Activated B cell treated with CpG ODN at 0.5 μM for 24 hours (primary cell): ENCODE measurements around the gene USP25. TPM values are rescaled to one million over a fixed set of nuclear protein-coding genes. Genes with fewer than 3 reads are reported as not detected.

ENCODE experiments used
- ATAC-seq: fragments of 200-7000 bp; cut with Tn5 transposase; one replicate; pipeline ENCODE4 v1.10.0; 2021; ENCODE audit warnings: low read depth, mild to moderate bottlenecking, moderate library complexity
- CTCF ChIA-PET: fragments of 350-600 bp; sonication (Branson Sonifier 250); formaldehyde crosslinking; loops from one replicate; lab custom pipeline; 2021; ENCODE audit warnings: antibody characterized with exemption; lab: Charles Lee
- POLR2A ChIA-PET: fragments of 350-600 bp; sonication (Branson Sonifier 250); formaldehyde crosslinking; loops from one replicate; lab custom pipeline; 2021; ENCODE audit warnings: antibody characterized with exemption; lab: Charles Lee
- DNase-seq: peaks from one replicate; pipeline ENCODE4 v3.0.0; 2022
- H3K27ac Mint-ChIP-seq: one replicate; pipeline ENCODE4 v1.8.0; 2020; ENCODE audit warnings: mixed read lengths
- H3K27me3 Mint-ChIP-seq: one replicate; pipeline ENCODE4 v1.8.0; 2021; ENCODE audit warnings: mixed read lengths
- H3K36me3 Mint-ChIP-seq: one replicate; pipeline ENCODE4 v1.8.0; 2021; ENCODE audit warnings: low read depth, mixed read lengths
- H3K4me1 Mint-ChIP-seq: one replicate; pipeline ENCODE4 v1.8.0; 2021; ENCODE audit warnings: mixed read lengths
- H3K4me3 Mint-ChIP-seq: one replicate; pipeline ENCODE4 v1.8.0; 2020; ENCODE audit warnings: mild to moderate bottlenecking, mixed read lengths
- H3K9me3 Mint-ChIP-seq: one replicate; pipeline ENCODE4 v1.8.0; 2020; ENCODE audit warnings: mixed read lengths
- CTCF ChIP-seq: fragments of 200-600 bp; IDR thresholded peaks from one replicate; pipeline ENCODE4 v1.8.0; 2022; ENCODE audit warnings: antibody characterized with exemption, mild to moderate bottlenecking
- intact Hi-C: fragments of 100-400 bp; cut with micrococcal nuclease; formaldehyde crosslinking; loops from one replicate; pipeline ENCODE4 v1.15.1; 2024
- total RNA-seq: library from RNA; stranded (reverse); gene quantifications from 2 replicates; pipeline ENCODE4 v1.2.3, GENCODE V29; 2022

Gene USP25
- total RNA-seq, 1 donor from 2014 or later = 38.3 TPM

- ATAC-seq (no peak), DNase-seq (no peak)
- TF ChIP-seq CTCF = no peak
- intact Hi-C loops = no loop called here
- Mint-ChIP-seq H3K4me3 (no peak overlapping the region), H3K27me3 (peaks cover 7% of the 10 kb centered on the region), H3K9me3 (no peaks in the 10 kb centered on the region), H3K4me1 (no peaks in the 10 kb centered on the region), H3K27ac (no peak overlapping the region), H3K36me3 (no peaks in the 10 kb centered on the region)
- CTCF ChIA-PET = no interaction called here
- POLR2A ChIA-PET = no interaction called here
Observed at GRCh38 chr21:15687208-15687607, 42.6 kb upstream of the USP25 start.

DNA sequence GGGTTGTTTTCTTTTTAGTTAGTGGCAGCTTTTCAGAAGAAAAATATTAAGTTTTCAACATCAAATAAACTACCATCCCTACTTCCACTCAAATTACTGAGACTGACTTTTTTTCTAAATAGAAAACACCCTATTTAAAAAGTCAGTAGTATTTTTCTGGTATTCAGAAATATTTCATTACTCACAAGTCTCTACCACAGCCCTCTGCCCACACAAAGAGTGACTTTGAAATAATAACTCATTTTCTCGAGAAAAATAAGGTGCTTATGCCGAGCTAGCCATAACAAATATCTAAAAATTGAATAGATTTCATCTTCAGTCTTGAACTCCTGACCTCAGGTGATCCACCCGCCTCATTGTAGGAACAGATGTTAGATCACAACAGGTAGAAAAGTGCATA, 41.8 kb upstream of the USP25 start:
- Mint-ChIP-seq H3K4me3 (no peak overlapping the region), H3K9me3 (no peaks in the 10 kb centered on the region), H3K27ac (no peak overlapping the region), H3K4me1 (no peaks in the 10 kb centered on the region), H3K36me3 (no peaks in the 10 kb centered on the region), H3K27me3 (peaks cover 7% of the 10 kb centered on the region)
- ChIA-PET CTCF (no interaction called here), POLR2A (no interaction called here)
- intact Hi-C loops = no loop called here
- DNase-seq = no peak
- ATAC-seq = no peak
- TF ChIP-seq CTCF = no peak

DNA sequence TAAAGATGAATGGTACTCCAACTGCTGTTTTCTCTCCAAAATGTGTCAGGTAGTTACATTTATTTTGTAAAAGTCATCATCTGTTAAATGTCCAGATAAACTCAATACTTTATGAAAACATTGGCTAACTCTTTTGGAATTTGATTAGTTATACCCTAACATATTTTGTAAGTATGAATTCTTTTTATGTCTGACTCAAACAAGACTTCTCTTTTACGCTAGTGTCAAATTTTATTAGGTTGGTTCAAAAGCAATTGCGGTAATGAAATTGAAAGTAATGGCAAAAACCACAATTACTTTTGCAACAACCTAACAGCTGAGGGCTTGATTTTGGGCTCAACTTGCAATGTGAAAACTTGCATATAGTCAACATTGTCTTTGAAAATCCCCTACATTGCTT, 41.0 kb upstream of the USP25 start:
- Mint-ChIP-seq H3K9me3 (no peaks in the 10 kb centered on the region), H3K4me3 (no peak overlapping the region), H3K4me1 (no peaks in the 10 kb centered on the region), H3K36me3 (no peaks in the 10 kb centered on the region), H3K27me3 (peaks cover 9% of the 10 kb centered on the region), H3K27ac (no peak overlapping the region)
- no peak for ATAC-seq
- DNase-seq = no peak
- POLR2A ChIA-PET = no interaction called here
- TF ChIP-seq CTCF = no peak
- CTCF ChIA-PET = no interaction called here
- intact Hi-C loops = no loop called here

DNA sequence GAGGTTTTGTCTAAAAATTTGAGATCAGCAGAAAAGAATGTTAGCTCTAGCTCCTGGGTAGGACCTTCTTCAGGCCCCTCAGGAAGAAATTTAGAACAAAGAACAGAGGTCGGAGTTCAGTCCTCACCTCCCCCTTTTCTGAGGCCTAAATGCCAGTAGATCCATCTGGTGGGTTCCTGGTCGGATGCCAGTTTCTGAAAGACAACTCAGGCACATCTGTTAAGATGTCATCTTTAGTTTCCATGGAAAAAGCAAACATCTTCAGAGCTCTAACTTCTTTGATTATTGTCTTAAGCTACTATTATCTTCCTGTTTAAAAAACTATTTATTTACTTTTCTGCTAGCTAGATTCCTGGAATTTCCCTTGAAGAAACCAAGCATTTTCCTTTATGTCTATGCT, 37.1 kb upstream of the USP25 start:
- Mint-ChIP-seq H3K9me3 (no peaks in the 10 kb centered on the region), H3K4me3 (no peak overlapping the region), H3K27ac (no peak overlapping the region), H3K36me3 (no peaks in the 10 kb centered on the region), H3K27me3 (peaks cover 14% of the 10 kb centered on the region), H3K4me1 (no peaks in the 10 kb centered on the region)
- no peak for ATAC-seq
- DNase-seq = no peak
- no peak for TF ChIP-seq CTCF
- ChIA-PET CTCF (no interaction called here), POLR2A (no interaction called here)
- intact Hi-C loops = no loop called here

GRCh38 chr21:15695241-15695640, 34.5 kb upstream of the USP25 start:
- peaks cover 2% of the 10 kb centered on the region for H3K9me3 Mint-ChIP-seq
- TF ChIP-seq CTCF = no peak
- ATAC-seq (no peak), DNase-seq (no peak)
- CTCF ChIA-PET = no interaction called here
- H3K27me3 Mint-ChIP-seq = peaks cover 14% of the 10 kb centered on the region
- intact Hi-C loops = no loop called here
- H3K27ac Mint-ChIP-seq = no peak overlapping the region
- H3K4me1 Mint-ChIP-seq = no peaks in the 10 kb centered on the region
- H3K4me3 Mint-ChIP-seq = no peak overlapping the region
- no peaks in the 10 kb centered on the region for H3K36me3 Mint-ChIP-seq
- POLR2A ChIA-PET = no interaction called here
